ENCODE results near the gene ASMTL.
"Not testable (repeated sequence)": the region's sequence is repeated elsewhere in the genome, so short reads cannot be mapped to it uniquely, and the experiment has no call there.

Gene ASMTL

GRCh38 chrX:1434871-1435240 is 17.9 kb downstream of the ASMTL start:
- no peak for DNase-seq (ENCODE audit: low read depth in 2 of 2)

GRCh38 chrX:1433646-1434357 is 18.9 kb downstream of the ASMTL start:
- no peak for DNase-seq (ENCODE audit: low read depth in 2 of 2)

GRCh38 chrX:1430451-1430850 is 22.3 kb downstream of the ASMTL start:
- no peak for DNase-seq (ENCODE audit: low read depth in 2 of 2)

- DNase-seq (ENCODE audit: low read depth in 2 of 2): no peak
Observed at GRCh38 chrX:1427756-1428155, 25.0 kb downstream of the ASMTL start.

- DNase-seq (ENCODE audit: low read depth in 2 of 2): not testable (repeated sequence)
Observed at GRCh38 chrX:1426321-1426720, 26.4 kb downstream of the ASMTL start.

GRCh38 chrX:1425381-1425780 is 27.3 kb downstream of the ASMTL start:
- no peak for DNase-seq (ENCODE audit: low read depth in 2 of 2)

GRCh38 chrX:1424147-1424851 is 28.4 kb downstream of the ASMTL start:
- no peak for DNase-seq (ENCODE audit: low read depth in 2 of 2)

- DNase-seq (ENCODE audit: low read depth in 2 of 2): no peak
Observed at GRCh38 chrX:1423215-1423614, 29.5 kb downstream of the ASMTL start.

- no peak for DNase-seq (ENCODE audit: low read depth in 2 of 2)
Observed at GRCh38 chrX:1422135-1422465, 30.6 kb downstream of the ASMTL start.

- no peak for DNase-seq (ENCODE audit: low read depth in 2 of 2)
Observed at GRCh38 chrX:1421433-1422134, 31.1 kb downstream of the ASMTL start.

- DNase-seq (ENCODE audit: low read depth in 2 of 2): no peak
Observed at GRCh38 chrX:1420371-1420770, 32.3 kb downstream of the ASMTL start.

GRCh38 chrX:1419545-1420355 is 33.0 kb downstream of the ASMTL start:
- DNase-seq (ENCODE audit: low read depth in 2 of 2): no peak

GRCh38 chrX:1418901-1419544 is 33.7 kb downstream of the ASMTL start:
- no peak for DNase-seq (ENCODE audit: low read depth in 2 of 2)

- DNase-seq (ENCODE audit: low read depth in 2 of 2): no peak
Observed at GRCh38 chrX:1417921-1418771, 34.6 kb downstream of the ASMTL start.

GRCh38 chrX:1416965-1417760 is 35.5 kb downstream of the ASMTL start:
- no peak for DNase-seq (ENCODE audit: low read depth in 2 of 2)

- no peak for DNase-seq (ENCODE audit: low read depth in 2 of 2)
Observed at GRCh38 chrX:1416327-1416784, 36.4 kb downstream of the ASMTL start.

GRCh38 chrX:1412551-1413161 is 40.1 kb downstream of the ASMTL start:
- DNase-seq (ENCODE audit: low read depth in 2 of 2): no peak

- DNase-seq (ENCODE audit: low read depth in 2 of 2): no peak
Observed at GRCh38 chrX:1411326-1411725, 41.4 kb downstream of the ASMTL start.

- no peak for DNase-seq (ENCODE audit: low read depth in 2 of 2)
Observed at GRCh38 chrX:1407035-1407434, 45.7 kb downstream of the ASMTL start.

All from stimulated activated CD4-positive, alpha-beta T cell treated with anti-CD3 and anti-CD28 coated beads, Interleukin-12 subunit alpha, Interleukin-12 subunit beta, amount 100 ng/mL, for 24 hours (primary cell).